Activated T-helper 17 cell treated with anti-CD3 and anti-CD28 coated beads, Interleukin-2, amount 50 U/mL, for 72 hours (primary cell): Measurements from ENCODE around the gene RACK1. TPM values are rescaled to one million over a fixed set of nuclear protein-coding genes. Genes with fewer than 3 reads are reported as not detected.

Experiments
- ATAC-seq: fragments of 150-1000 bp; cut with Tn5 transposase; replicated peaks from 2 replicates; pipeline ENCODE4 v1.10.0; 2021; ENCODE audit warnings: mild to moderate bottlenecking, moderate library complexity
- H3K27ac Mint-ChIP-seq: one replicate; pipeline ENCODE4 v1.8.0; 2022; ENCODE audit warnings: mixed read lengths
- H3K27me3 Mint-ChIP-seq: one replicate; pipeline ENCODE4 v1.8.0; 2022; ENCODE audit warnings: mixed read lengths
- H3K36me3 Mint-ChIP-seq: one replicate; pipeline ENCODE4 v1.8.0; 2022; ENCODE audit warnings: low read depth, mild to moderate bottlenecking, mixed read lengths
- H3K4me1 Mint-ChIP-seq: one replicate; pipeline ENCODE4 v1.8.0; 2022; ENCODE audit warnings: mixed read lengths
- H3K4me3 Mint-ChIP-seq: one replicate; pipeline ENCODE4 v1.8.0; 2022; ENCODE audit warnings: mild to moderate bottlenecking, mixed read lengths
- H3K9me3 Mint-ChIP-seq: one replicate; pipeline ENCODE4 v1.8.0; 2022; ENCODE audit warnings: mixed read lengths
- total RNA-seq, 2 donors: library from RNA; stranded (reverse); gene quantifications; one replicate each; pipeline ENCODE4 v1.2.3, GENCODE V29; 2022

Gene RACK1
- total RNA-seq, 2 donors from 2014 or later: 2,150 to 2,706 TPM

- H3K4me3 Mint-ChIP-seq: peak overlapping the region; percentile 87
- H3K4me1 Mint-ChIP-seq: peaks cover 25% of the 10 kb centered on the region
- peaks cover 26% of the 10 kb centered on the region for H3K36me3 Mint-ChIP-seq
- H3K27me3 Mint-ChIP-seq: peaks cover 5% of the 10 kb centered on the region
- ATAC-seq: no peak
- H3K9me3 Mint-ChIP-seq: no peaks in the 10 kb centered on the region
- peak overlapping the region; percentile 100 for H3K27ac Mint-ChIP-seq
These were observed 37.7 kb downstream of the RACK1 start for GRCh38 chr5:181205761-181206649.

- Mint-ChIP-seq H3K4me1 (peaks cover 25% of the 10 kb centered on the region), H3K36me3 (peaks cover 26% of the 10 kb centered on the region), H3K27ac (peak within 1 kb of the TSS; percentile 100), H3K27me3 (peaks cover 5% of the 10 kb centered on the region), H3K9me3 (no peaks in the 10 kb centered on the region), H3K4me3 (peak within 1 kb of the TSS; percentile 87)
- peak; percentile 6 for ATAC-seq
These were observed 38.6 kb downstream of the RACK1 start, which contains the start of gene TRIM7 for GRCh38 chr5:181204826-181205760. Gene TRIM7 (minus strand): TSS chr5:181205196. CDS start chr5:181205110, 86 bp downstream.

GRCh38 chr5:181204113-181204825 lies 39.4 kb downstream of the RACK1 start:
- Mint-ChIP-seq H3K4me3 (peak overlapping the region; percentile 87), H3K36me3 (peaks cover 26% of the 10 kb centered on the region), H3K27me3 (peaks cover 5% of the 10 kb centered on the region), H3K9me3 (no peaks in the 10 kb centered on the region), H3K27ac (no peak overlapping the region), H3K4me1 (peaks cover 25% of the 10 kb centered on the region)
- ATAC-seq: no peak

GRCh38 chr5:181203777-181204112 lies 40.0 kb downstream of the RACK1 start:
- Mint-ChIP-seq H3K4me1 (peaks cover 25% of the 10 kb centered on the region), H3K9me3 (no peaks in the 10 kb centered on the region), H3K4me3 (peak overlapping the region; percentile 87), H3K36me3 (peaks cover 26% of the 10 kb centered on the region), H3K27me3 (peaks cover 5% of the 10 kb centered on the region), H3K27ac (no peak overlapping the region)
- no peak for ATAC-seq

GRCh38 chr5:181203093-181203711 lies 40.5 kb downstream of the RACK1 start:
- ATAC-seq: no peak
- Mint-ChIP-seq H3K36me3 (peaks cover 25% of the 10 kb centered on the region), H3K4me3 (peak overlapping the region; percentile 87), H3K27me3 (peaks cover 5% of the 10 kb centered on the region), H3K27ac (no peak overlapping the region), H3K4me1 (peaks cover 22% of the 10 kb centered on the region), H3K9me3 (no peaks in the 10 kb centered on the region)

- peaks cover 2% of the 10 kb centered on the region for H3K36me3 Mint-ChIP-seq
These were observed 42.9 kb downstream of the RACK1 start for GRCh38 chr5:181200816-181201215.

GRCh38 chr5:181199881-181200638 lies 43.6 kb downstream of the RACK1 start:
- H3K27me3 Mint-ChIP-seq: no peaks in the 10 kb centered on the region
- no peak overlapping the region for H3K4me3 Mint-ChIP-seq
- no peaks in the 10 kb centered on the region for H3K9me3 Mint-ChIP-seq
- no peak overlapping the region for H3K27ac Mint-ChIP-seq
- no peaks in the 10 kb centered on the region for H3K4me1 Mint-ChIP-seq
- no peak for ATAC-seq
- no peaks in the 10 kb centered on the region for H3K36me3 Mint-ChIP-seq

More at GRCh38 chr5:181200816-181201215, 42.9 kb downstream of the RACK1 start:
- no peak for ATAC-seq
- H3K4me3 Mint-ChIP-seq: no peak overlapping the region
- peaks cover 2% of the 10 kb centered on the region for H3K27me3 Mint-ChIP-seq
- peaks cover 2% of the 10 kb centered on the region for H3K4me1 Mint-ChIP-seq
- no peaks in the 10 kb centered on the region for H3K9me3 Mint-ChIP-seq
- H3K27ac Mint-ChIP-seq: no peak overlapping the region

- ATAC-seq: no peak
- H3K27ac Mint-ChIP-seq: no peak overlapping the region
- no peaks in the 10 kb centered on the region for H3K36me3 Mint-ChIP-seq
- H3K9me3 Mint-ChIP-seq: no peaks in the 10 kb centered on the region
- no peak overlapping the region for H3K4me3 Mint-ChIP-seq
- H3K4me1 Mint-ChIP-seq: no peaks in the 10 kb centered on the region
- H3K27me3 Mint-ChIP-seq: no peaks in the 10 kb centered on the region
These were observed 44.7 kb downstream of the RACK1 start for GRCh38 chr5:181198905-181199519.

- Mint-ChIP-seq H3K9me3 (no peaks in the 10 kb centered on the region), H3K4me3 (no peak overlapping the region), H3K4me1 (no peaks in the 10 kb centered on the region), H3K27ac (no peak overlapping the region), H3K36me3 (no peaks in the 10 kb centered on the region), H3K27me3 (no peaks in the 10 kb centered on the region)
- no peak for ATAC-seq
These were observed 45.5 kb downstream of the RACK1 start for GRCh38 chr5:181198106-181198685.

GRCh38 chr5:181197326-181197951 lies 46.3 kb downstream of the RACK1 start:
- peaks cover 6% of the 10 kb centered on the region for H3K4me1 Mint-ChIP-seq
- H3K36me3 Mint-ChIP-seq: peaks cover 4% of the 10 kb centered on the region
- no peaks in the 10 kb centered on the region for H3K9me3 Mint-ChIP-seq
- no peak overlapping the region for H3K27ac Mint-ChIP-seq
- no peak for ATAC-seq
- no peaks in the 10 kb centered on the region for H3K27me3 Mint-ChIP-seq
- H3K4me3 Mint-ChIP-seq: no peak overlapping the region

GRCh38 chr5:181195249-181195761 lies 48.4 kb downstream of the RACK1 start:
- no peaks in the 10 kb centered on the region for H3K27me3 Mint-ChIP-seq
- H3K36me3 Mint-ChIP-seq: peaks cover 24% of the 10 kb centered on the region
- no peaks in the 10 kb centered on the region for H3K9me3 Mint-ChIP-seq
- peaks cover 15% of the 10 kb centered on the region for H3K4me1 Mint-ChIP-seq
- no peak for ATAC-seq
- no peak overlapping the region for H3K4me3 Mint-ChIP-seq
- no peak overlapping the region for H3K27ac Mint-ChIP-seq
